22Rv1 (cell line): ENCODE data around the gene STOX1.
A peak's percentile ranks its signal among the peaks of the same experiment; 100 is the strongest.

Experiments
- H3K27ac ChIP-seq: fragments of 450-650 bp; 2 replicates; pipeline ENCODE4 v1.5.1; 2017
- ZFX ChIP-seq: fragments of 450-650 bp; IDR thresholded peaks from 2 replicates; pipeline ENCODE4 v1.6.1; 2017; ENCODE audit warnings: antibody characterized with exemption, borderline replicate concordance
- TF ChIP-seq, protein P1 (sequence below): fragments of 450-650 bp; IDR thresholded peaks from 2 replicates; pipeline ENCODE4 v1.5.1; 2017; ENCODE audit warnings: mild to moderate bottlenecking

STOX1 gene

DNA sequence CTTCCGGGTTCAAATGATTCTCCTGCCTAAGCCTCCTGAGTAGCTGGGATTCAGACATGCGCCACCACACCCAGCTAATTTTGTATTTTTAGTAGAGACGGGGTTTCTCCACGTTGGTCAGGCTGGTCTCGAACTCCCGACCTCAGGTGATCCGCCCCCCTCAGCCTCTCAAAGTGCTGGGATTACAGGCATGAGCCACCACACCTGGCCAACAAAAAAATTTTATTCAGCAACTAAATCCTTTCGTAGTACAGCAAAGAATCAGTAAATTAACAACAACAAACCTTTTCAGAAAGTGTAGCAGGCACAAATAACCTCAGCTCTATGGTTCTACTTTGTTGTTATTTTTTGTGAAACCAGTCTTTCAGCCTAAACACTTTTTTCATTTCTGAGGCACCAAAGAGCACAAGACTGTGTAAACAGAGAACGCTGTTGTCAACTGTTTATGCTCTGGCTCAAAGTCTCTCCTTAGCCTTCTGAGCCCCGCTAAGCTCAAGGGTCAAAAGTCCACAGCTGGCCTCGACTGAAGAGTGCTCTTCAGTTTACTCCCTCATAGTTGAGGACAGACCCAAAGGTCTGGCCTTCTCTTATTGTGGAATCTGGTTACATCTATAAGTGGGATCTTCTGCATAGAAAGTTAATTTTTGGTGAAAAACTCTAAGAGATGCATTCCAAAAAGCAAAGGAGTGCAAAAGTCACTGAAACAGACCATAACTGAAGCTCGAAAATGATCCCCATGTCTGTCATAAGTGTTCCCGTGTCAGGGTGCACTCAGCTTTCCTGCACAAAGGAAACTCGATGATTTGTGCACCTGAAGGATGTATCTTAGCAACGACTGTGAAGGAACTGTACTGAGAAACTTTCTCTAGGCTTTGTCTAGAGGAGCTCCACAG lies 49.2 kb downstream of the STOX1 start:
- no peak overlapping the region for H3K27ac ChIP-seq
- TF ChIP-seq, protein P1, sequence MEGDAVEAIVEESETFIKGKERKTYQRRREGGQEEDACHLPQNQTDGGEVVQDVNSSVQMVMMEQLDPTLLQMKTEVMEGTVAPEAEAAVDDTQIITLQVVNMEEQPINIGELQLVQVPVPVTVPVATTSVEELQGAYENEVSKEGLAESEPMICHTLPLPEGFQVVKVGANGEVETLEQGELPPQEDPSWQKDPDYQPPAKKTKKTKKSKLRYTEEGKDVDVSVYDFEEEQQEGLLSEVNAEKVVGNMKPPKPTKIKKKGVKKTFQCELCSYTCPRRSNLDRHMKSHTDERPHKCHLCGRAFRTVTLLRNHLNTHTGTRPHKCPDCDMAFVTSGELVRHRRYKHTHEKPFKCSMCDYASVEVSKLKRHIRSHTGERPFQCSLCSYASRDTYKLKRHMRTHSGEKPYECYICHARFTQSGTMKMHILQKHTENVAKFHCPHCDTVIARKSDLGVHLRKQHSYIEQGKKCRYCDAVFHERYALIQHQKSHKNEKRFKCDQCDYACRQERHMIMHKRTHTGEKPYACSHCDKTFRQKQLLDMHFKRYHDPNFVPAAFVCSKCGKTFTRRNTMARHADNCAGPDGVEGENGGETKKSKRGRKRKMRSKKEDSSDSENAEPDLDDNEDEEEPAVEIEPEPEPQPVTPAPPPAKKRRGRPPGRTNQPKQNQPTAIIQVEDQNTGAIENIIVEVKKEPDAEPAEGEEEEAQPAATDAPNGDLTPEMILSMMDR: no peak
- TF ChIP-seq ZFX: no peak

GRCh38 chr10:68877482-68878110 lies 50.3 kb downstream of the STOX1 start:
- TF ChIP-seq ZFX: no peak
- TF ChIP-seq, protein P1: no peak
- H3K27ac ChIP-seq: no peak overlapping the region

- TF ChIP-seq ZFX: no peak
- TF ChIP-seq, protein P1: no peak
- H3K27ac ChIP-seq: no peak overlapping the region
Measured at GRCh38 chr10:68878496-68878895, 51.2 kb downstream of the STOX1 start.

- TF ChIP-seq ZFX: no peak
- TF ChIP-seq, protein P1: no peak
- H3K27ac ChIP-seq: no peak overlapping the region
Measured at GRCh38 chr10:68879628-68880027, 52.3 kb downstream of the STOX1 start.

DNA sequence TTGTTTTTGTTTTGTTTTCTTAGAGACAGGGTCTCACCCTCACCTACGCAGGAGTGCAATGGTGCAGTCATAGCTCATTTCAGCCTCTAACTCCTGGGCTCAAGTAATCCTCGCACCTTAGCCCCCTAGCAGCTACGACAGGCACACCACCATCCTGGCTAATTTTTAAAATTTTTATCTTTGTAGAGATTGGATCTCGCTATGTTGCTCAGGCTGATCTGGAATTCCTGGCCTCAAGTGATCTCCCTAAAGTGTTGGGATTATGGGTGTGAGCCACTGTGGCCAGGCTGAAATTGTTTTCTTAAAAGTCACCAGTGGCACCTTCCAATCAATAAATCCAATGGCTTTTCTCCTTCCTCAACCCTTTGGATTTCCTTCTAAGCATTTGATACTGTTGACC lies 52.9 kb downstream of the STOX1 start:
- TF ChIP-seq, protein P1: no peak
- no peak for TF ChIP-seq ZFX
- H3K27ac ChIP-seq: no peak overlapping the region

GRCh38 chr10:68895041-68895440 lies 67.7 kb downstream of the STOX1 start:
- H3K27ac ChIP-seq: no peak overlapping the region
- TF ChIP-seq, protein P1: no peak
- TF ChIP-seq ZFX: no peak

- no peak overlapping the region for H3K27ac ChIP-seq
- no peak for TF ChIP-seq ZFX
- TF ChIP-seq, protein P1: peak; percentile 53
Measured at GRCh38 chr10:68897336-68897741, 70.0 kb downstream of the STOX1 start.
